ENCODE data around the gene KCNJ4. TPM values are rescaled to one million over a fixed set of nuclear protein-coding genes. Genes with fewer than 3 reads are reported as not detected.
A peak's percentile ranks its signal among the peaks of the same experiment; 100 is the strongest.

KCNJ4 gene
- total RNA-seq, 3 donors from 2014 or later (not counting 1 experiment from before 2014, with no cell fraction given) = not detected

- no peaks in the 10 kb centered on the region for H3K9me3 ChIP-seq (ENCODE audit: control insufficient read depth, insufficient read depth, low read length)
- Mint-ChIP-seq H3K9me3 (no peaks in the 10 kb centered on the region), H3K4me1 (peaks cover 22% of the 10 kb centered on the region in 2 donors), H3K27me3 (ENCODE audit: low read depth in 2 of 2) (no peaks in the 10 kb centered on the region), H3K4me3 (no peak overlapping the region), H3K27ac (peak overlapping the region; percentile 50 to 67), H3K36me3 (peaks cover 24% of the 10 kb centered on the region)
- DNase-seq = no peak
- TF ChIP-seq CTCF (IDR thresholded peaks at IDR 0.05) = no peak
- no peak overlapping the region for H3K27ac ChIP-seq (ENCODE audit: low read length)
- H3K4me1 ChIP-seq (ENCODE audit: control insufficient read depth, insufficient read depth, low read length) = no peaks in the 10 kb centered on the region
- H3K27me3 ChIP-seq (ENCODE audit: control insufficient read depth, insufficient read depth, low read length) = no peaks in the 10 kb centered on the region
- peaks cover 67% of the 10 kb centered on the region for H3K36me3 ChIP-seq (ENCODE audit: control insufficient read depth, insufficient read depth, low read length)
- intact Hi-C loops (cut with micrococcal nuclease) = no loop called here
- H3K4me3 ChIP-seq (ENCODE audit: low read length) = no peak overlapping the region
- no peak for ATAC-seq
- 93% methylated on average over 8 of the region's 8 CpGs for WGBS (ENCODE audit: insufficient coverage)
These were observed 26.9 kb upstream of the KCNJ4 start for GRCh38 chr22:38481871-38482332.

GRCh38 chr22:38481162-38481870, 26.3 kb upstream of the KCNJ4 start:
- peak overlapping the region; percentile 50 to 67 for H3K27ac Mint-ChIP-seq
- H3K4me1 ChIP-seq (ENCODE audit: control insufficient read depth, insufficient read depth, low read length) = no peaks in the 10 kb centered on the region
- H3K27me3 Mint-ChIP-seq (ENCODE audit: low read depth in 2 of 2) = no peaks in the 10 kb centered on the region
- 100% methylated on average over 3 of the region's 3 CpGs for WGBS (ENCODE audit: insufficient coverage)
- no peak for DNase-seq
- no peaks in the 10 kb centered on the region for H3K9me3 ChIP-seq (ENCODE audit: control insufficient read depth, insufficient read depth, low read length)
- H3K27ac ChIP-seq (ENCODE audit: low read length) = no peak overlapping the region
- no peak overlapping the region for H3K4me3 ChIP-seq (ENCODE audit: low read length)
- H3K36me3 ChIP-seq (ENCODE audit: control insufficient read depth, insufficient read depth, low read length) = peaks cover 61% of the 10 kb centered on the region
- no peak overlapping the region for H3K4me3 Mint-ChIP-seq
- H3K4me1 Mint-ChIP-seq = peaks cover 22% of the 10 kb centered on the region in 2 donors
- intact Hi-C loops (cut with micrococcal nuclease) = no loop called here
- no peak for TF ChIP-seq CTCF (IDR thresholded peaks at IDR 0.05)
- no peaks in the 10 kb centered on the region for H3K27me3 ChIP-seq (ENCODE audit: control insufficient read depth, insufficient read depth, low read length)
- ATAC-seq = no peak
- H3K36me3 Mint-ChIP-seq = peaks cover 24% of the 10 kb centered on the region
- H3K9me3 Mint-ChIP-seq = no peaks in the 10 kb centered on the region

- H3K27ac Mint-ChIP-seq = peak overlapping the region; percentile 29 to 70
- H3K27ac ChIP-seq (ENCODE audit: low read length) = peak overlapping the region; percentile 15
These were observed 24.3 kb upstream of the KCNJ4 start for GRCh38 chr22:38479096-38479837.

More at GRCh38 chr22:38479096-38479837, 24.3 kb upstream of the KCNJ4 start:
- intact Hi-C loops (cut with micrococcal nuclease) = no loop called here
- no peaks in the 10 kb centered on the region for H3K9me3 Mint-ChIP-seq
- no peaks in the 10 kb centered on the region for H3K27me3 ChIP-seq (ENCODE audit: control insufficient read depth, insufficient read depth, low read length)
- no peaks in the 10 kb centered on the region for H3K27me3 Mint-ChIP-seq (ENCODE audit: low read depth in 2 of 2)
- H3K4me1 Mint-ChIP-seq = peaks cover 19 to 20% of the 10 kb centered on the region in 2 donors
- H3K9me3 ChIP-seq (ENCODE audit: control insufficient read depth, insufficient read depth, low read length) = no peaks in the 10 kb centered on the region
- TF ChIP-seq CTCF (IDR thresholded peaks at IDR 0.05) = no peak
- H3K4me3 Mint-ChIP-seq = no peak overlapping the region
- H3K36me3 Mint-ChIP-seq = peaks cover 21% of the 10 kb centered on the region
- no peaks in the 10 kb centered on the region for H3K4me1 ChIP-seq (ENCODE audit: control insufficient read depth, insufficient read depth, low read length)
- H3K4me3 ChIP-seq (ENCODE audit: low read length) = no peak overlapping the region
- ATAC-seq (no peak), DNase-seq (no peak)
- peaks cover 44% of the 10 kb centered on the region for H3K36me3 ChIP-seq (ENCODE audit: control insufficient read depth, insufficient read depth, low read length)
- 92% methylated on average over 4 of the region's 7 CpGs for WGBS (ENCODE audit: insufficient coverage)
